ENCODE results near the gene SHMT2. TPM values are rescaled to one million over a fixed set of nuclear protein-coding genes. Genes with fewer than 3 reads are reported as not detected.

SHMT2 gene
- total and polyA plus RNA-seq, 2 donors (not counting 3 experiments of a cell fraction or from before 2014, with no cell fraction given): 155 to 243 TPM

GRCh38 chr12:57229046-57229633 lies 371 bp upstream of the SHMT2 start:
- dilution Hi-C loops (cut with MboI; ENCODE audit: extremely low pct_ligation_motif_present, low sequenced_read_pairs): no loop called here
- BruUV-seq (replicated peaks): TSS peak; percentile 89
- Histone ChIP-seq H4K20me1 (replicated peaks; ENCODE audit: control insufficient read depth, extremely low read depth, insufficient read depth, low read length) (no peaks in the 10 kb centered on the region), H2AFZ (ENCODE audit: low read depth, low read length) (peak overlapping the region; percentile 69), H3K4me3 (replicated peaks in 1 of 3; ENCODE audit: insufficient read depth in 1 of 3, low read depth in 1 of 3, low read length in 3 of 3) (peak overlapping the region in 2 of 3 experiments; percentile 63 to 73), H3K36me3 (ENCODE audit: control insufficient read depth in 2 of 2, extremely low read depth in 1 of 2, insufficient read depth in 2 of 2, low read length in 2 of 2) (peaks cover 3 to 27% of the 10 kb centered on the region in 2 experiments), H3K4me1 (ENCODE audit: control insufficient read depth, extremely low read depth, insufficient read depth, low read length) (peaks cover 18% of the 10 kb centered on the region), H3K27ac (ENCODE audit: insufficient read depth, low read depth, low read length) (peak overlapping the region; percentile 91), H3K9ac (replicated peaks; ENCODE audit: extremely low read depth, insufficient read depth, low read length) (peak overlapping the region; percentile 96), H3K79me2 (ENCODE audit: control insufficient read depth, insufficient read depth, low read length) (peaks cover 23% of the 10 kb centered on the region), H3K27me3 (ENCODE audit: control insufficient read depth in 2 of 2, insufficient read depth in 2 of 2, low read length in 2 of 2) (peaks cover 21 to 24% of the 10 kb centered on the region in 2 experiments), H3K4me2 (ENCODE audit: insufficient read depth, low read length) (peak overlapping the region; percentile 77), H3K9me1 (replicated peaks; ENCODE audit: control insufficient read depth, extremely low read depth, insufficient read depth, low read length) (no peaks in the 10 kb centered on the region), H3K9me3 (replicated peaks; ENCODE audit: control insufficient read depth, insufficient read depth, low read length) (no peaks in the 10 kb centered on the region)
- ChIA-PET CTCF (interaction anchor here (1.0 to 5.0 kb wide), 15 partner anchors 10 to 230 kb away, joined by 3 to 129 read pairs (median 4); partner anchors contain the start of genes GLI1 and STAC3), POLR2A (interaction anchor here (0.6 to 1.5 kb wide), 4 partner anchors 11 to 118 kb away, joined by 3 to 11 read pairs (median 4); partner anchors contain the start of gene STAT6)
- DNase-seq (ENCODE audit: low read depth, low spot score) (no peak), FAIRE-seq (no peak)
- intact Hi-C loops (cut with micrococcal nuclease): no loop called here
- no peak for TF ChIP-seq FOS (IDR thresholded peaks at IDR 0.05; ENCODE audit: borderline replicate concordance, insufficient read depth, low read length)
- TF ChIP-seq POLR2A (IDR thresholded peaks at IDR 0.05; ENCODE audit: low read depth, low read length): peak; percentile 2
- no peak for TF ChIP-seq CTCF (IDR thresholded peaks at IDR 0.05; ENCODE audit: extremely low read depth in 1 of 2, insufficient read depth in 1 of 2, low read depth in 1 of 2, low read length in 2 of 2)
